ENCODE results near the gene NOC4L.
A peak's percentile ranks its signal among the peaks of the same experiment; 100 is the strongest.
"Not testable (repeated sequence)": the region's sequence is repeated elsewhere in the genome, so short reads cannot be mapped to it uniquely, and the experiment has no call there.

Gene NOC4L

GRCh38 chr12:132144115-132144809, at the start of gene NOC4L, which contains the start of gene DDX51:
TSS of gene NOC4L (plus strand) at chr12:132144457. CDS start at chr12:132144489, 32 bp downstream.
TSS of gene DDX51 (minus strand) at chr12:132144319. CDS start at chr12:132144296, 23 bp downstream.
- DNase-seq, result peak; percentile 96

GRCh38 chr12:132095520-132096409, 48.5 kb upstream of the NOC4L start:
- DNase-seq, result no peak

DNA sequence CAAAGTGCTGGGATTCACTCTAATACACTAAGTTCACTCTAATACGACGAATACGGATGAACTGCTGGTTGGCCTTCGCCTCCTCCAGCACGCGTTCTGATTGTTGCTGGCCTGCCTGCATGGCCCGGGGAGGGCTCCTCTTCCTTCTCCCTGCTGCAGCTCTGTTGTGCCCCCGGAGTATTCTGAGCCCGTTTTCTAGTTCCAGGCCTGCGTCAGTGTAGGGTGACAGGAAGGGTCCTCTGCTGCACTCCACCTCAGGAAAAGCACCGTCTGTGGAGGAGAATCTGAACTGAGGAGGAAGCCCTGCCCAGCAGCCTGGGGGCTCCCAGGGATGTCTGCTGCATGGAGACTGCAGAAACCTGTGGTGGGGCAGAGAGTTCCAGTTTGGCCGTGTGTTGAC, 44.5 kb upstream of the NOC4L start:
- no peak for DNase-seq

GRCh38 chr12:132100306-132101065, 43.8 kb upstream of the NOC4L start:
- DNase-seq, result no peak

DNA sequence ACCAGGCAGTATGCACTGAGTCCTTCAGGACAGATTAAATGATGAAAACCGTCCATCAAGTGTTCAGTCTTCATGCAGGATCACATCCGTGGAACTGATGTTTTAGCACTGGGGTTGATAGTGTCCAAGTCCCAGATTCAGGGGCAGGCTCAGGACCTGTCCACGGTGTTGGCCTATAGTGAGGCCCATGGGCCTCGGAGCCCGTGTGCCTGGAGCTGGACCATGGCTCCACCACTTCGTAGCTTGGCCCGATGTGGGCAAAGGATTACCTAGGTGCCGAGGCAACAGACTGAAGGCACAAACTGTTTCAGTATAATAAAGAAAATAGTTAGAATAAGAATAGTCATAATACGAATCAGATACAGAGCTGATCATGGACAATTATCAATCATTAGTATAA, 42.0 kb upstream of the NOC4L start:
- no peak for DNase-seq

- DNase-seq, result not testable (repeated sequence)
Measured at GRCh38 chr12:132103072-132103471, 41.2 kb upstream of the NOC4L start.

DNA sequence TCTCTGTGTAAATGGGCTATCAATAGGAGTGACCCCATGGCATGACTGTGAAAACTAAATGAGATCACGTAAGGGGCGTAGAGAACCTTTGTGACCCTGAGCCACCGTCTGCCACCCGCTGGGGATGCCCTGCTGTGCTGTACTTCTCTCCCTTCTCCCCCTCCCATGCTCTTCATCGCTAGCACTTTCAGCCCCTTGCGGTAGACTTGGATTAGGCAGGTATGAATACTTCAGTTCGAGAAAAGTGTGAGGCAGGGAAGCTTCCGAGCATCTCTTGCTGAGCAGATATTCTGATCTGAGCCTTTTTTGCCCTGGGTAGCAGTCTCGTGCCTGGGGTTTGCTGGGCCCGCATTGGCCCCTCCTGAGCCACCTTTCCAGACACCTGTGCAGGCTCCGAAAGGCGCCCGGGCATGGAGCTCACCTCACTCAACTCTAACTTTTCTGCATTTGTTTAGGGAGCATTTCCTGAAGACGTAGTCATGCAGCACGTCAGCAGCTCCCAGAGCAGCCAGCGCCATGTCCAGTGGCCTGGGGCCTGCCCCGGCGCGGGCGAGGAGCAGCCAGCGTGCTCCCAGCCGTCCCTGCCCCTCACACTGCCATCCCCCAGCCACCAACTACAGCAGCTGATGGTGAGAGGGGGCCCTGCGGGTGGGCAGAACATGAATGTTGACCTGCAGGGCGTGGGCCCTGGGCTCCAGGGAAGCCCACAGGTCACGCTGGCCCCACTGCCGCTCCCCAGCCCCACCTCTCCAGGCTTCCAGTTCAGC, 40.5 kb upstream of the NOC4L start:
- DNase-seq, result no peak

DNA sequence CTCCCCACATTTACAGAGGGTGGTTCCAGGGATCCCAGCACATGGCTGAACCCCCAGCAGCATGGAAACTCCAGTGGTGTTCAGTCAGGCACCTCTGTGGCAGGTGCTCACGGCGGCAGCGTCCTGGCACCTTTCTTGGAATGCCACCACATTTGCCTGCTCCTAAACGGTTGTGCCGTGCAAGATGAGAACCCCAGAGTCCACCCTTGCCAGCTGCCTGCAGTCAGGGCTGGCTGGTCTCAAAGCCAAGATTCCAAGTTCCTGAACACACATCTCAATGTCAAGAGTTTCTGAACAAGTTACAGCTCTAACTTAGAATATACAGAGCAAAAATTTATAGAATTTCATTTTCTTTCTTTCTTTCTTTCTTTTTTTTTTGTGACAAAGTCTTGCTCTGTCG, 38.8 kb upstream of the NOC4L start:
- no peak for DNase-seq

DNA sequence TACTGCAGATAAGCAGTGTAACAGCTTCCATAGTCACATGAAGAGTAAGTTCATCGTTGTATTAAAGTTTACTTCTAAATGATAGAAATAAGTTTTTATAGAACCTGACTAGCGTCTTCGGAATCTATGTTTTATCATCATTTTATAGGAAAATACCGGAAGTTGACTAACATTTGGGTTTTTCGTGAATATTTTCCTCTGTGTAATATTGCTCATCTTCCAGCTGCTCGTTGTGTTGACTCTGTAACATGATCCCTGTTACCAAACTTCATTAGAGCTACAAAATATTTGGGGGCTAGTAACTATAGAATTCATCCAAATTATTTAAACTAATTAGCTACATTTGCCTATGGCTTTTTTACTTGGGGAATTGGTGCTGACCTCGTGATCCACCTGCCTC, 37.3 kb upstream of the NOC4L start:
- no peak for DNase-seq

GRCh38 chr12:132108211-132108832, 35.9 kb upstream of the NOC4L start:
- DNase-seq, result no peak

GRCh38 chr12:132109741-132110140, 34.5 kb upstream of the NOC4L start:
- no peak for DNase-seq

- DNase-seq, result no peak
Measured at GRCh38 chr12:132110677-132111076, 33.6 kb upstream of the NOC4L start.

- DNase-seq, result no peak
Measured at GRCh38 chr12:132111654-132112304, 32.5 kb upstream of the NOC4L start.

DNA sequence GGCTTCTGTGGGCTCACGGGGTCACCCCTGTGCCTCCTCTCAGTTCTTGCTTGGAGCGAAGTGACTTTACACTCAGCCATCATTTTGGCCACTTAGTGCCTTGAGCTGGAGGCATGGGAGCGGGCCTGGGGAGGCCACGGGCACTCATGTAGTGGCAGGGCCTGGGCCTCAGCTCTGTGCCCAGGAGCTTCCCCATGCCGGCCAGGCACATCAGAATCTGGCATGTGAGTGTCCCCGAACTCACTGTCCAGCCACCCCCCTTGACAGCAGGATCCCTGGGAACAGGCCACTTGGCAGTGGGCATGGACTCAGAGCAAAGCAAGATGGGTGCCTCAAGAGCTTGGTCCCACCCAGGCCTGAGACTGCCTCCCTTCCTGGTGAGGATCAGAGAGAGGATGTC, 29.6 kb upstream of the NOC4L start:
- no peak for DNase-seq

- DNase-seq, result no peak
Measured at GRCh38 chr12:132115500-132115899, 28.8 kb upstream of the NOC4L start.

DNA sequence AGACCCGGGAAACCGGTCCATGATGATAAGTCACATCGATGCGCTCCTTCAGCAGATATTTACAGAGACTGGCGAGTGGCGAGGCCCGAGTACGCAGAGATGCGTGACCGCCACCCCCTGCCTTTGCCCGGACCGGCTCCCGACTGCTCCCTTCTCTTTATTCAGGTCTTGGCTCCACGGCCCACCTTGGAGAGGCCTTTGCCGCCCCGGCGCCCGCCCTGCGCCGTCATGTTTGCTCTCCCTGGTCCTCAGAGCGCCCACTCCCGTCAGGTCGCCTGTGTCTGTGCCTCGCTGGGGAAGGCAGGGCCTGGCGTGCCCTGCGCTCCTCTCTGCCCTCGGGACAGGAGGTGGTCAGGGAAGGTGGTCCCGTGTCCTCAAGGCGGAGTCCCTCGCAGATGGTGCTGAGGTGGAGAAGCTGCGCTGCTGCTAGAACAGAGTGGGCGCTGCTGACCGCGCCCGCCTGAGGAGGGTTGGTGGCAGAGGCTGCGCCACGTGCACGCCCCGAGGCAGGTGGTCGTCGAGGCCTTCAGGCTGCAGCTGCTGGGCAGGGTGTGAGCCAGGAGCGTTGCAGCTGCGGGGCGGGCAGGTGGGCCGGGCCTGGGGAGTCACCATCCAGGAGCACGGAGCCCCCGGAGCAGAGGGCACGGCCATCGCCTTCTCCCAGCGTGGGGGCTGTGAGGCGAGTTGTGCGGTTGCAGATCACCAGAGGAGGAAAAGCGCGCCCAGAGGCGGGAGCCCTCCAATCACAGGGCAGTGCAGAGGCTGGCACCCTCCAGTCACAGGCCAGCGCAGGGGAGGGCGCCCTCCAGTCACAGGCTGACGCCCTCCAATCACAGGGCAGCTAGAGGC, 27.3 kb upstream of the NOC4L start:
- DNase-seq, result no peak

GRCh38 chr12:132117558-132117875, 26.7 kb upstream of the NOC4L start:
- DNase-seq, result no peak

GRCh38 chr12:132118876-132119275, 25.4 kb upstream of the NOC4L start:
- DNase-seq, result no peak

DNA sequence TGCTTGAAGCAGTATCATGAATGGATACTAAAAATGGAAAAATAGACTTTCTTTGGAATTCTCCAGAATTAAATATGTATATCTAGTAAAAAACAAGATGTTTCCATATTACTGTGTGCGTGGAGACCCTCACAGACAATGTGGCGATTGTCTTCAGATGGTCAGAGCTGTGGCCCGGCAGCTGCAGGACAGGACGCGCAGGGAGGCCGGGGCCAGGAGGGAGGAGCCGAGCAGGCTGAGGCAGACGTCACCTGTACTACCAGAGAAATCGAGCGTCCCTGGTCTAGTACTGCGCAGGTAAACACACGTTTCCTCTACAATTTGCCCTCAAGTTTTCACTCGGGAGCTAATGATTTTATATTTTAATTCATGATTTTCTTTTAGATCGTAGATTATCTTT, 23.0 kb upstream of the NOC4L start:
- DNase-seq, result no peak

- DNase-seq, result no peak
Measured at GRCh38 chr12:132123970-132124765, 20.1 kb upstream of the NOC4L start.

Data from CD4-positive, alpha-beta T cell treated with Interleukin-10 for 1 hour (primary cell).